GM21529 (cell line): ENCODE measurements around the gene MBNL3.

ENCODE experiments used
- ATAC-seq: cut with Tn5 transposase; IDR thresholded peaks from one replicate; pipeline ENCODE4 v1.9.1; 2021; ENCODE audit not compliant: unreplicated experiment

Gene MBNL3

GRCh38 chrX:132423323-132423722, 65.5 kb downstream of the MBNL3 start:
- ATAC-seq: no peak

GRCh38 chrX:132415012-132415411, 73.8 kb downstream of the MBNL3 start:
- ATAC-seq: no peak

GRCh38 chrX:132414404-132414803, 74.4 kb downstream of the MBNL3 start:
- no peak for ATAC-seq

GRCh38 chrX:132413459-132413858, 75.4 kb downstream of the MBNL3 start:
- no peak for ATAC-seq

DNA sequence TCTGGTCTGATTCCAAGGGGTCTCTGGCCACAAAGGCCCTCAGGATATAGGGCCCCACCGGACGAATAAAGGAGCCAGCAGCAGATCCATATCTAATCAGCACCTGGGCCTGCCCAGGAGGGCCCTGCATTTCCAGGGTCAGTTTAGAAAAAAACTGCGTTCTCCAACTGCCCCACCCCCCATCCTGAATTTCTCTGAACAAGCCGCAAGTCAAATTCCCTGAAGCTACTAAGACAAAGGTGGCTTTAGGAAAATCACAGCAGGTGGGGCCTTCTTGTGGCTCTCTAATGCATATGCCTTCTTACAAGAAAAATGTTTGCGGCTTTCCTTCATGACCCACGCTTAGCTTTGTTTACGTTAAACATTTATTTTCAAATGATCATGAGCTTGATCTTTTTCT, 76.6 kb downstream of the MBNL3 start:
- ATAC-seq: no peak

DNA sequence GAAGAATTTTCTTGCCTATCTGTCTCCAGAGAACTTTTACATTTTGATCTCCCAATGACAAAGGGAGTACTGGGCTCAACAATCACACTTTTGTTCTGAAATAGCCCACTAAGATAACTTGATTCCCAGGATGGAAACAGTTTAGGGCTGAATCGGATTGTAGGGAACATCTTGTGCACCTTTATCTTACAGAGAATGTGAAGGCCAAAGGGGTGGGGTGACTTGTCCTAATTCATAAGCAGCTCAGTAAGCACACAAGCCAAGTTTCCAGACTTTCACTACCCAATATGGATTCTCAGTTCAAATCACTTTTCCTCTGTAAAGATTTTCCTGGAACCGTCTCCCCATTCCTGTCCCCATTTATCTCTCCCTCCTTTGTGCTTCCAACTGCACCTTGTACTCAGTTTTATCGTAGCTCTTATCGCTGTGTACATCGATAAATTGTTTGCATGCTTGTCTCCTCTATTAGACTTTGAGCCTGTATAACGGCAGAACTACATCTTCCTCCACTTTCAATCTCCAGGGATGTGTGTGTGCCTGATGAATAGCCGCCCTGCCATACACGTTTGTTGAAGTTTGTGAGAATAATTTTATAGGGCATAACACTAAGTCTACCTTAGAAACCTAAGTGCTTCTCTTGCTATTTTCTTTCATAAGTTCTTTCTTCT, 77.4 kb downstream of the MBNL3 start:
- ATAC-seq: no peak

- ATAC-seq: no peak
These were observed 78.9 kb downstream of the MBNL3 start for GRCh38 chrX:132409780-132410556.

DNA sequence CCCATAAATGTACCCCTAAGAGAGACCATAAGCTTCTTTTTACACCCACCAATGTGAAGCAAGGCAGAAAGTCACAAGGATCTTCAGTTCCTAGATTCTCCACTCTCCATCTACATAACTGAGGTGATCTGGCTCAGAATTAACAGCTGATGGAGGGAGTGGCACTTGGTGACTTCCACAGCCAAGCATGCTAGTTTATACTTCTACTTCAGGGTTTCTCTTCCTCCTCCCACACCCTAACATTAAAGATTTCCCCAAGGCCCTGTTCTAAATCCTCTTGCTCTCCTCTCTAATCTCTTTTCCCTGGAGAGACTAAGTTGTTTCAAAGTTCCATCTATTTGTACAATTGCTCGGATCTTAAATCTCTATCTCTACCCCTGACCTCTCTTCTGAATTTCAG, 81.1 kb downstream of the MBNL3 start:
- no peak for ATAC-seq

DNA sequence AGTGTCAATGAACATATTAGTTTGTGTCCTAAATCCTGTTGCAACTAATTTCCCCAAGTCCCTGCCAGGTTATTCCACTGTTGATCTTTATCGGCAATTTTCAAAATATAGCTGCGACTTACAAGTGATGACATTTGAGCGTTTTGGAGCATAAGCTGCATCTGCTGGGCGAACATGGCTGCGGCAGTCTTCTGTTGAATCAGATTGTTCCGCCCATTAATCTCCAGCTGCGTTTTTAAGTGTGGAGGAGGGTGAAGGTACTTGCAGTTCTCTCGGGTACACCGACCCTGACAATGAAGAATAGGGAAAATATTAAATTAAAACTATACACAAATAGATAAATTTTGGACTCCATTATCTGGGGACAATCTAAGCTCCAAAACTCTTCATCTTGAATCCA, 82.7 kb downstream of the MBNL3 start:
- no peak for ATAC-seq

DNA sequence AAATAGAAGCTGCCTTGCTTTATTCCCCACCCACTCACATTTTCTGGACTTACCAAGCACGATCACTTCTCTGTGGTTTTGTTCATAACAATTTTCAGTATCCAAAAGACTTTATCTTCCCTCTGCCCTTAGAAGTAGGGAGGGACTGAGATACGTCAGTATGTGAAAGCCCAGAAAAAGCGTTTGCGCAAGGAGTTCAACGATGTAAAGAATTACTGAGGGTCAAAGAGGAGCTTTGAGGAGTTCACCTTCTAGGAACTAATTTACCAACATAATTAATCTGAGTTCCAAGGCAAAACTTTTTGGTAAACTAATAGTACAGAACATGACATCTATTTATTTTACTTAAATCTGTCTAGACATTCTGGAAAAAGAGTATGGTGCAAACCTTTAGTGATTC, 84.6 kb downstream of the MBNL3 start:
- ATAC-seq: no peak

DNA sequence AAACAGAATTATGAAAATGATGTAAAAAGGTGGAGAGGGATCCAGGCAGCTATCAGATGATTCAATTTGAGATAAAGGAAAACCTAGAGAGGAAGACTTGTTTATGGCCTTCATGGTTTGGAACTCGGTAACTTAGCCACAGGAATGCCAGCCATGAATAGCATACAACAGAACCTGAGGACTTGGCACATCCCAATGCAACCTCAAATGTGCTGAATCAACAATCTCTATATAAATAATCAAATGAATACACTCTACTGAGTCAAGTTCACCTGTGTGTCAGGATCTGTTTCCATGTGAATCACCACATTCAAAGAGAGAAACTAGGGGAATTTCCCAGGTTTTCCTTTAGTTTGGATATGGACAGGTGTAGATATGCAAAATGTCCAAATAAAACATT, 86.9 kb downstream of the MBNL3 start:
- no peak for ATAC-seq

DNA sequence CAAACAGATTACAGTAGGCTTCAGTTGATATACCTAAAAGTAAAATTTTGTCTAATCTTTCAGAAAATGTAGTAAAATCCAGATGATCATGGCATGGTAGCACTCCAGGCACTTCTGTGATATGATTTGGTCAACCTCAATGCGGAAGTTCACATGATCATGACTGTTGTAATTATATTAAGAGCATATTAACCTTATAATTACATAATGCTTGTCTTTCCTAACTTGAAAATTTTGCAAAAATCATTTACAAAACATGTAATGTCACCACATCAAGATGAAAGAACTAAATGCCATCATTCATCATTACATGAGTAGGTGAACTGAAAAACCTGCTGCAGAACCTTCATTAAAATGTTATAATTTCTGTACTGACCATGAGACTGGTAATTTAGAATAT, 88.1 kb downstream of the MBNL3 start:
- no peak for ATAC-seq

GRCh38 chrX:132395645-132396044, 93.2 kb downstream of the MBNL3 start:
- no peak for ATAC-seq

- no peak for ATAC-seq
These were observed 93.8 kb downstream of the MBNL3 start for GRCh38 chrX:132395026-132395425.

DNA sequence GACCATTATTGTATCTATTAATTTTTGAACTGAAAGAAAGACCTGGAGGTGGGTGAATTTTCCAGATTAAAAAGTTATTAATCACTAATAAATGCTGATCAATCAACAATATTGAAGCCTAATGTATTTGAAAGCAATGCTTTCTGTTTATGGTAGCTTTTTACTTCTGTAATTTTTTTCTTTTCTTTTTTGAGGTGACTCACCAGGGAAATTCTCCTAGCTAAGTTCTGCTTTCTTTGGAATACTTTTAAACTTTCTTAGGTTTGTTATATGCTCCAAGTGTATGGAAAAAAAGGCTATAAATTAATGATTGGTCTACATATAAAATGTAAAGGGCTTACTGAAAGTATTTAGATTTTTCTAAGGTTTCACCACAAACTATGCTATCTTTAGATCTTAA, 94.2 kb downstream of the MBNL3 start:
- ATAC-seq: no peak

GRCh38 chrX:132393992-132394391, 94.8 kb downstream of the MBNL3 start:
- no peak for ATAC-seq

DNA sequence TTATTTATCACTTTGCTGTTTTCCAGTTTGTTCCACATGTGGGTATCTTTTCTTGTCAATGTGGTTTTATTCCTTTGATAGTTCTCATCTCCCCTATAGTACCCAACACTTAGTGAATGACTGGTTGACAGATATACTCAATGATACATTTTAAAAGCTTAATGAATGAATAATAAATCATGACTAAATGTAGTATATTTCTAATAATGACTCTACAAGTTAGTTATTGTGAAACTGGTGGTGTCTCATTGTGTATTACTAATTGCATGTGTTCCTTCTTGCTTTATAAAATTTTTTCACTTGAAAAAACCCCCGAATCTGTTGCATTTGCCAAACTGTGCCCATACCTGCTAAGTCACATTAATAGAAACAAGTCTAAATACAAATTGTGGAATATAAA, 95.4 kb downstream of the MBNL3 start:
- ATAC-seq: no peak

- no peak for ATAC-seq
These were observed 95.8 kb downstream of the MBNL3 start for GRCh38 chrX:132393085-132393484.

DNA sequence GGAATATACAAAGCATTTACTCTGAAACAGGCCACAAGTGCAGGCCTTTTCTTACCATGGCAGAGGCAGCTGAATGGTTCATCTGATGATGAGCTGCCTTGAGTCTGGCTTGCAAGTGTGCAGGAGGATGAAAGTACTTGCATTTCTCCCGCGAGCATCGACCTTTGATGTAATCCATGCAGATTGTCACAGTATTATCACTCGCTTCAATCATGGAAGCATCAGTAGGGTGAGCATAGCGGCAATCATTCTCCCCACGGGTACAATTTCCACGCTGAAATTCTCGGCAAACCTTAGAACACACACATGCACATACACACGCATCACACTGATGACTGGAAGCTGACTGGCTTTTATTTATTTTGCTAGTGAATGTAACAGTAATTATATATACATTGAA, 98.0 kb downstream of the MBNL3 start:
- ATAC-seq: no peak

GRCh38 chrX:132389480-132389879, 99.4 kb downstream of the MBNL3 start:
- ATAC-seq: no peak

GRCh38 chrX:132388371-132388770, 100.5 kb downstream of the MBNL3 start:
- no peak for ATAC-seq

DNA sequence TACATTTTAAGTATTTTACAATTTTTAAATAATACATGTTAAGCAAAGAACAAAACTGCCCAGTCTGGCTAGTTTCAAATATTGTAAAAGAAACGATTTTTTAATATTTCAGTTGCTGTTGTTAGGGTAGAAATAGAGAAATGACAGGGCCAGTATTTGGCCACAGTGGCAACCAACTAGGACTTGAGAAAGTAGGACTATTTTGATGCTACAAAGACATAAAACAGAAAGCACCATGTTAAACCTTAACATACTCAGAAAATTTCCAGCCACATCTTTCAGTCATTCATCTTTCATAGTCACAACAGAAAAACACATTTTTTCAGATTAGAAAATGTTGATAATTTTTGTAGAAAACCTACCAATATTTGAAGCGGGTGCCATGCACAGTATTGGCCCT, 104.5 kb downstream of the MBNL3 start:
- ATAC-seq: no peak

DNA sequence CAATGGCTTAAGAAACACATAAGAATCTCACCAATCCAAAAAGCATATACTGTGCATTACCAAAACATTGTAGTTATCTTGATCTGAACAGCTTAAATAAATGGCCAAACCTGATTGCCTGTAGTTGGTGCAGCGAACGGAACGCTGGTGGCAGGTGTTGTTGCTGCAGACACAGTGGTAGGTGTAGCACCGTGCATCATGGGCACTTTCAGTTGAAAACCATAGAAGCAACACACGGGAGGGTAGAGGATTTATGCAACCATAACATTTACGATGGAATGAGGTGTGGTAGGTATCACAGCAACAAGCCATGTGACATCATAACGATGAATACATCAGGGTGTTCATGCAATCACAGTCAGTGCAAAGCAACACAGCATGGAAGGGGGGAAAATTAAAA, 106.8 kb downstream of the MBNL3 start:
- ATAC-seq: no peak
